Upper lobe of left lung (tissue), 4 donors: ENCODE measurements around the gene PROKR1.

ENCODE experiments used
- CTCF ChIP-seq, 6 experiments: fragments of 450-650 bp in 4 of 6; fragments of 200-600 bp in 2 of 6; sonication (generic) in 2 of 6; IDR thresholded peaks; one replicate each; pipeline ENCODE4 v1.5.1; 2016 to 2019; ENCODE audit warnings: antibody characterized with exemption in 6 of 6
- POLR2A ChIP-seq, 4 donors: fragments of 450-650 bp; IDR thresholded peaks; one replicate each; pipeline ENCODE4 v1.5.1; 2016 to 2017; ENCODE audit warnings: antibody characterized with exemption in 4 of 4, mild to moderate bottlenecking in 2 of 4

- TF ChIP-seq CTCF (IDR thresholded peaks at IDR 0.05) (no peak), POLR2A (IDR thresholded peaks at IDR 0.05) (no peak)
Observed at GRCh38 chr2:68667371-68667770, 24.0 kb downstream of the PROKR1 start.
